GM21529 (cell line): Measurements from ENCODE around the gene CYFIP2.

Source experiments
- ATAC-seq: cut with Tn5 transposase; IDR thresholded peaks from one replicate; pipeline ENCODE4 v1.9.1; 2021; ENCODE audit not compliant: unreplicated experiment

The CYFIP2 gene

GRCh38 chr5:157312492-157312891, 46.6 kb downstream of the CYFIP2 start:
- ATAC-seq: peak; percentile 84

DNA sequence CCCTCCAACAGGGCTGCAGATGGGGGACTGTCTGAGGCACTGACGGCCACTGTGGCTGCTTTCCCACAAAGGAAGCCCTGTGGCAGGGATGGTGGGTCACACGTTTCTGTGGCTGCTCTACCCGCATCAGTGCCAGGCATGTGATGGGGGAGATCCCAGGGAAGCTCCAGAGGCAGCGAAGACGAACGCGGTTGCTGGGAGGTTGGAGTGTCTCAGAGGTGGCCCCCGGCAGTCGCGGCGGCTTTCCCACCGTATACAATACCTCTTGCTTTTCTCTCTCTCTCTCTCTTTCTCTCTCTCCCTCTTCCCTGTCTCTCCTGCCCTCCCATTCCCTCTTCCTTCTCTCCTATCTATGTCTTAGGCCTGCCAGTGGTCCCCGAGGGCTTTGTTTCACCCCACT, 56.7 kb downstream of the CYFIP2 start:
- ATAC-seq: no peak

DNA sequence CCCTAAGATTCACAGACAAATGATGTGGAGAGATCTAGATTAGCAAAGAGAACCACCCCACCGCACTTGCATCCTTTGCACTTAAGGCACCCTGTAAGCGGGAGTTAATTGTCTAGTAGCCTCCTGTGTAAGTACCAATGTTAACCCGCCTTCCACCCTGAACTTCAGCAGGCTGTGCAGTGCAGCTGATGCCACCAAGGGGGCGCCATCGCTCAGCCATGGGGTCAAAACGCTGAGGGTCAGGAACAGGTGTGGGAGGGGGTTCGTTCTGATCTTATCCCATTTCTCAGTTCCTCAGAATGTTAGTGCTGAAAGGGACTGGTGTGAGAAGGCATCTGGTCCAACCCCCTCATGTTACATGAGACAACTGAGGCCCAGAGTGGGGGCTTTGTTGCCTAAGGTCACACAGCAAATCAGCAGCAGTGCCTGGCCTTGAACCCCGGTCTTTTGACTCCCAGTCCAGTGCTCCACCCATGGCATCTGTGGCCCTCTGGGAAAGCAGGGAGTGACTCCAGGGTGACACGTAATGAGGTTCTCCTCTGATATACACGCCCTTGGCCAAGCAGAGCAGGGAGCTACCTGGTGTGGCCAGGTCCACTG, 57.3 kb downstream of the CYFIP2 start:
- no peak for ATAC-seq

DNA sequence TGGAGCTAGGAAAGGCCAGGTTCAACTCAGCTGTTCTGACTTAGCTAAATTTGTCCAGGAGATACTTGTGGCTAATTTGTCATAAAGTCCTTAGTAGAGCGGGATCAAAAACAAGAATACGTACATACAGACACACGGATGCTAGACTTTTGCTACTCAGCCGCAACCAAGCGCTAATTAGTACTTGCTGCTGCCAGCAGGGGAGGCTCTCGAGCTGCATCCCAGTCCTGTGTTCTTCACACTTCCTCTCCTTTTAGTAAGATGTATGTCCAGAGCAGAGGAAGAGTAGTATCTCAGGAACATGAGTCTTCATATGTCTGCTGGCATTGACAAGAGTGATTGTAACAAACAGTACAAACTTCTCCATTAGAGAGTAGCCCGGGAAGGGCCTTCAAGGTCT, 58.3 kb downstream of the CYFIP2 start:
- ATAC-seq: no peak

DNA sequence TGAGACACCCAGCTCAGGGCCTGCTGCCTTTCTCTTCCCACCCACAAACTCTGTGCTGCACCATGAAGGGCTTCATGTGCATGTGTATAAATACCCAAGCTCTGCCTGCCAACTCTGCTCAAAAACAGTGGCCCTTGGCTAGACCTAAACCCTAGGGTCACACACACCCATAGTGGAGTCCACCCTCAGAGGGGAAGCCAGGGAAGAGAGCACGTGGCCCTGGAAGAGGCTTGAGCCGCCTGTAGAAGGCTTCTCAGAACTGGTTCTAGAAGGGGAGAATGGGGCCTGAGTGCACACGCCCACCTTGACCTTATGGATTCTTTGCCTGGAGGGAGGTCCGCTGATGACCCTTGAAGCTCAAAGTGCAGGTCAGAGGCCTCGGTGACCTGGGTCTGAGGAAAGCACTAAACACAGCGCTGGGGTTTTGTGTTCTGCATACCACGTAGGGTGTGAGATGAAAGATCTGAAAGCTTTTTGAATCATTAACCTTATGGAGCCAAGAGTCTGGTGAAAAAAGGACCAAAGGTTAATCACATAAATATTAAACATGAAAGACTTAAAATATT, 60.6 kb downstream of the CYFIP2 start:
- ATAC-seq: no peak

DNA sequence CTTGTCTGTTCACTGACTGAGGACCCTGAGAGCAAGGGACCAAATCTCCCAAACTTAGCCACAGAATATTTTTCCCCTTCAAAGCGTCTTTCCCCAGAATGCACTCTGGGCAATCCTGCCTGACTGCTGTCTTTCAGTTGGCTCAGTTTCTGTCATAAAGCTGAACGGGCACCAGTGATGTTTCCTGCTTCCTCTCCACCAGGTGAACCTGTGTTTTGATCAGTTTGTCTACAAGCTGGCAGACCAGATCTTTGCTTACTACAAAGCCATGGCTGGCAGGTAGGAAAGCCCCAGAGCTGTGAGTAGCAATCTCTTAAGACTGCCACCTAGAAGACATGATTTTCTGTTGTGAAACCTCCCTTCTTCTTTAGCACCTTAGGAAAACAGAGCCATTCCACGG, 61.8 kb downstream of the CYFIP2 start:
- ATAC-seq: no peak

DNA sequence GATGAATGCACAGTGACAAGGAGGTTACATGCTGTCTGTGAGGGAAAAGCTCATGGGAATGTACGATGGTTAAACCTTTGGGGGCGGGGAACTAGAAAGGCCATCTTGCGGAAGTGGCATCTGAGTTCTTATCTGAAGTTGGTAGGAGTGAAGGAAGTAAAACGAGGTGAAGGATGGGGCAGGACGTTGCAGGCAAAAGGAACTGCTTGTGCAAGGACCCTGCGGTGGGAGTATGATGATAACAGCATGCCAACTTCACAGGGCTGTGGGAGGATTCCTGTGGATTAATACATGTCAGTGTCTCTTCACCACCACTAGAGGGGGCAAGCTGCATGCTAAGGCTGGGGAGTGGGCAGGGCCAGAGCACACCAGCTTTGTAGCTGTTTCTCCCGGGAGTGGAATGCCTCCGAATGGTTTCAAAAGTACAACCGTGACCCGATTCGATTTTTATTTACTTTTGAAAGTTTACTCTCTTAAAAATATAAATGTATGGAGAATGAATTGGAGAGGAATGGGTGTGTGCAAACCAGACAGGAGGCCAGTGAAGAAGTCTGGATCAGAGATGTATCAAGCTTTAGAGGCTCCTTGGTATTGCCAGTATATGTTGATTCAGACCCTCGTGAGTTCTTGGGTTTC, 62.5 kb downstream of the CYFIP2 start:
- ATAC-seq: peak; percentile 98

- no peak for ATAC-seq
Measured at GRCh38 chr5:157331807-157332206, 65.9 kb downstream of the CYFIP2 start.

GRCh38 chr5:157335534-157336422, 69.9 kb downstream of the CYFIP2 start:
- no peak for ATAC-seq

DNA sequence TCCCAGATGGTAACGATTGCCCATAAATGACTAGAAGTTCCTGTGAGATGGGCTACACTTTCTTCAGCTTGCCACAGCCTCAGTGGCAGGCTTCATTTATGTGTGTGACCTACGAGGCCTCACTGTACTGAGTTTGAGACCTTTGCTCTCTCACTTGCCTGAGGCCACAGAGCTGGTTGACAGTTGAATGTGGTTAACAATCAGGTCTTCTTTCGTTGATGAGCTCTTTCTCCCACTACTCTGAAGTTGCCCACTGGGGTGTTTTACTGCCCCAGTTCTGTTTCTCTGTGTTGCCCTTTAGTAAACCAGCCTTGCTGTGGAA, 70.5 kb downstream of the CYFIP2 start:
- no peak for ATAC-seq

DNA sequence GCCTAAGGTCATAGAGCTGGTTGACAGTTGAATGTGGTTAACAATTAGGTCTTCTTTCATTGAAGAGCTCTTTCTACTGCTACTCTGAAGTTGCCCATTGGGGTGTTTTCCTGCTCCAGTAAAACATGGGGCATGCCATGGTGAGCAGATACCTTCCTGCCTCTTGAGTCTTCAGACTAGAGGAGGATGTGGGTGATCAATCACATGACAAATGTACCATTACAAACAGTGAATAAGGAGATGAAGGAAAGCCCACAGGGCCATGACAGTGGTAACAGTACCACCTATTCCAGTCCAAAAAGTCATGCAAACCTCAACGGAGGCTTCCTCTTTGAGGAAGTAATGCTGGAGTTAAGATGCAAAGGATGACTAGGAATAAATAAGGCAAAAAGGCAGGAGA, 73.5 kb downstream of the CYFIP2 start:
- no peak for ATAC-seq

- no peak for ATAC-seq
Measured at GRCh38 chr5:157342822-157343402, 77.0 kb downstream of the CYFIP2 start.

DNA sequence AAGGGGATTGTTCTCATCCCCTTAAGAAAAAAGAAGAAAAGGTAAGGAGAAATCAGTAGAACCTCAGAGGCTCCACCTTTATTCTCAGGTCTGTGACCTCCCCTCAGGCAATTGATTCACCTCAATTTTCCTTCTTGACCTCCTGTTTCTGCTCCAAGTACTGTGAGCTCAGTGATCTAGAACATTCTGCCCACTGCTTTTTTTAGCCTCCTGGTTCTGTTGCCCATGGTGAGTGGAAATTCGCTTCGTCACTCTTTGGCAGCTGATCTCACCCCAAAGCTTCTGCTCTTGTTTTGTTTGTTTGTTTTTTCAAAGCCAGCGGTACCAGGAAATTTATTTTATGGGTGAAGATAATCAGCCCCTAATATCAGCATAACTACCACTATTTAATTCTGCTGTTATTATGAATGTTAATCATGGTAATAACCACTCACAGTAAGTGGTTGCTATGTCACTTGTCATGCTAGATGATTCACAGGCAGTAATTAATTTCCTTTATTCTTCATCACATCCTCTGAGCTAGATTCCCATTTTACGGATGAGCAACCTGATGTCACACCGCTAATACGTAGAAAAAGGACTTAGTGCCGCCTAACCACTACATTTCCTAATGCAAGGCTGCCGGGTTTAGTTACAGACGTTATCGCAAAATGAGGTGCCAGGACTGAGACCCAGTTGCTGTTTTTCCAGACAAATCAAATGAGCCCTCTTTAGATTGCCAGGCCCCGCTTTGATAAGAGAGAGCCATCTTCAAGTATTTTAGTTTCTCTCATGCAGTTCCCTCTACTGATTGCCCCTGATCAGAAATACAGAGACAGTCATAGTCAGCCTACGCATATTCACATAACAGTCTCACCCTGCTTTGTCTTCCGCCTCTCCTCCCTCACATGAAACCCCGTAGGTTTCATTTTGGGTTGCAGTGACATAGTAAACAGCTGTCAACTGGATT, 78.2 kb downstream of the CYFIP2 start:
- no peak for ATAC-seq

DNA sequence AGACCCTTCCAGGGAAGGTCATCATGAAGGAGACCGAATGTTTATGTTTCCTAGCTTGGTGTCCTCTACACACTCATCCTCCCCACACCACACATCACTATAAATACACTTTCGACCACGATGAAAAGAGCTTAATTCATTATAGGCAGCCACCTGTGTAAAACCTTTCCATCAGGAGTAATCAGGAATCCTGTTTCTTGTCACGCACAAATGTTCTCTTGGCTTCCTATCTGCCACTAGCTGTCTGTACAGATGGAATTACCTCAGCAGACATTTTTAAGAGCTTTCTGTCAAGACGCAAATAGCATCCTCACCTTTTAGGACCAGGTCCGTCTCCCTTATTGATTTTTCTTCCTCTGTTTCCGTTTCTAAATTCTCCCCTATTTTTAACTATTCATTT, 79.1 kb downstream of the CYFIP2 start:
- ATAC-seq: no peak

DNA sequence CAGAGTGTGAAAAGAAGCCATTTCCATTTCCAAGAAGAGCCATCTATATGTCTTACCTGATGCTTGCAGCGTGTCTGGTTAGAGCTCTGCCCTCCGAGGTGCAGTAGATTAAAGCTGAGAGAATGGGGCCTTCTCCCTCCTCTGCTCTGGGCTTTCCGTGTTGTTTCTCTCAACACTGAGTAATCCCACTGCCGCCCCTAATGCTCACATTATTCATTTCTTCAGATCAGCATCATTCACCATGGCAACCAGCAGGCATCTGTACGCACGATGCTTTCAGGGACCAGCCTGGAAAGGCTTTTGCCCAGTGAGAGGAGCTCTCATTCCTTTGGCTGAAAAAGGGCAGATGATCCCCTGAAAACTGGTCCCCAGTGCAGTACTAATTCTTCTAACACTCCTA, 79.6 kb downstream of the CYFIP2 start:
- no peak for ATAC-seq

DNA sequence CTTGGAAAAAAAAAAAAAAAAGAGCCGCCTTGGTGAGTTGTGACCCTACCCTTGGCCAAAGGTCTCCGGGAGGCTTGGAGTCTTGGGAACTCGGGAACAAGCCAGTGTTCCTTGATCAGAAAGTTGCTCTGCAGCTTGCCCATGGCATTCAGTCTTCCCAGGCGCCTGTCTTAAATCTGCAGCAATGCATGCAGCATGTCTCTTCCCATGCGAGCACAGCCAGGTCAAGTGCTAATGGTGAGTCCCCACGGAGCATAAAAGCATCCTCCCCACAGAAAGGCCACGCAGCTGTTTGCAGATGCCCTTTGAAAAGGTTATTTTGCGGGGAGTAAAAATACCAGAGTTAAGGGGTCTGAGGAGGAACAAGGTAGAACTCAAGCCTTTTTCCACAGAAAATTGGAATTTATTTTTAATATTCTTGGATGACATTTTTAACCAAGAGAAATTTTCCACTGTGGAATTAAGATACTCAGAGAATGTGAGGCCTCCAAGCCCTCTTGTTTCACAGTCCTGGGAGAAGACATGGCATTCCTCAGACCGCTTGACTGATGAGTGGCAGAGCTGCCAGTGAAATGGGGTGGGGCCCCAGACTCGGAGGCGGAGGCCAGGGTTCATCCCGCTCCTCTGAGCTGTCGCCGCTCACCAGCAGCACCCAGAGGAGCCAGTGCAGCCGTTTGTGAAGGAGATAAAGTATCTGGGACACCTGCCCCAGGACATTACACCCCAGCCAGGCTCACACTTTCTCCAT, 81.6 kb downstream of the CYFIP2 start:
- no peak for ATAC-seq

DNA sequence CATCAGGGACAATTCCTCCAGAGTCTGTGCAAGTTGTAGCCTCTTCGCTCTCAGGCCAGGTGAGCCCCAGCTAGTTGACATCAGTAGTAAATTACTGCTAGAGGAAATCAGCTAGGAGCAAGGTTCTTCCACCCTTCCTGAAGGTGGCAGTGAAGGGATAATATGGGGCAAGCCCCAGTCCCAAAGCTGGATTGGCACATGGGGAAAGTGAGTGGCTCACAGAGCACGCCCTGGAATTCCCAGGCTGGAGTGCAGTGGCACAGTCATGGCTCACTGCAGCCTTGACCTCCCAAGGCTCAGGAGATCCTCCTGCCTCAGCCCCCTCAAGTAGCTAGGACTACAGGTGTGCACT, 82.1 kb downstream of the CYFIP2 start:
- no peak for ATAC-seq

GRCh38 chr5:157350939-157351801, 85.2 kb downstream of the CYFIP2 start:
- ATAC-seq: peak; percentile 71

DNA sequence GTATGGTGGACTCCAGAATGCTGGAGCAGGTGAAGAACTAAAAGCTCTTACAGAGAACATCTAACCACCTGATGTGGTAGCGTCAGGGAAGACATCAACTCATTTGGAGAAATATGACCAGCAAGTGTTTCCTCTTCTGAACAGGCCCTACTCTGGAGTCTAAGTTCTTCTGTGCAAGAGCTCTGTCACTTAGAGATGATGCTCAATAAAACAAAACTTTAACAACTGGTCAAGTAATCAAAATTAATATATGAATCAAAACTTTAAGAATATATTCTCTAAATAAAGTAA, 85.8 kb downstream of the CYFIP2 start:
- no peak for ATAC-seq
